GM12891 (cell line): ENCODE data around the gene VAPB.

ENCODE experiments used
- PAX5 ChIP-seq: IDR thresholded peaks from 2 replicates; pipeline ENCODE4 v1.6.1; 2011; ENCODE audit warnings: low read length, moderate library complexity, mild to moderate bottlenecking; ENCODE audit not compliant: insufficient read depth, severe bottlenecking
- POLR2A ChIP-seq: IDR thresholded peaks from 2 replicates; pipeline ENCODE4 v1.6.1; 2011; ENCODE audit warnings: low read depth, low read length, control low read depth
- POLR2AphosphoS5 ChIP-seq: IDR thresholded peaks from 2 replicates; pipeline ENCODE4 v1.6.1; 2011; ENCODE audit warnings: low read depth, low read length, control low read depth
- POU2F2 ChIP-seq: IDR thresholded peaks from 2 replicates; pipeline ENCODE4 v1.6.1; 2011; ENCODE audit warnings: low read depth, mild to moderate bottlenecking, control low read depth, low read length, moderate library complexity
- SPI1 ChIP-seq: IDR thresholded peaks from 2 replicates; pipeline ENCODE4 v1.6.1; 2011; ENCODE audit warnings: low read depth, low read length, control low read depth
- TAF1 ChIP-seq: IDR thresholded peaks from 2 replicates; pipeline ENCODE4 v1.6.1; 2011; ENCODE audit warnings: low read depth, low read length, control low read depth

- TF ChIP-seq POLR2AphosphoS5 (no peak), POLR2A (no peak), TAF1 (no peak), SPI1 (peak; percentile 36; the same call in 1 of the 2 replicates), POU2F2 (no peak), PAX5 (no peak)
Measured at GRCh38 chr20:58492074-58492718, 103.2 kb downstream of the VAPB start.
